MM.1S (cell line): ENCODE data around the gene YWHAQ.

ENCODE experiments used
- EZH2 ChIP-seq: fragments of 300-600 bp; sonication (generic); optimal IDR thresholded peaks from 2 replicates; pipeline ENCODE3; 2017; ENCODE audit warnings: low read depth, mild to moderate bottlenecking, antibody characterized with exemption, low read length, mixed read lengths
- EZH2phosphoT487 ChIP-seq: fragments of 300-600 bp; sonication (generic); IDR thresholded peaks from 2 replicates; pipeline ENCODE4 v1.6.1; 2018; ENCODE audit warnings: antibody characterized with exemption, low read length
- TF ChIP-seq, protein P1 (sequence below): fragments of 300-600 bp; sonication (generic); IDR thresholded peaks from 2 replicates; pipeline ENCODE4 v1.5.1; 2016; ENCODE audit warnings: antibody characterized with exemption, low read length, mixed read lengths

DNA sequence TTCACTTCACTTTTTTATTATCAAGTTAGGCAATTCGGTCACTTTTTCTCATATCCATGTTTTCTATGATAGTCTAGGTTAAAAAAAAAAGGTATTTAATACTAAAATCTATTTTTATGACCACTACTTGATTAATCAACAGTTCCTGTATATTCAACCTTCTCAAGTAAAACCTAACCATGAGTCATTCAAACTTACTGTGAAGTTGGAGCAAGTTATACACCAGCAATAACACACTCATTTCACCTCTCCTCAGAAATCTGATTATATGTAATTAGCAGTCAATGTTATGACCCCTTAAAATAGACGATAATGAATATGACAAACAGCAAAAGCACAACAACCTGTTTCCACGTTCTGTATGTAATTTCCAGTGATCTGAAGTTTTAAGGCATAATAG, 40.2 kb downstream of the YWHAQ start:
- TF ChIP-seq, protein P1, sequence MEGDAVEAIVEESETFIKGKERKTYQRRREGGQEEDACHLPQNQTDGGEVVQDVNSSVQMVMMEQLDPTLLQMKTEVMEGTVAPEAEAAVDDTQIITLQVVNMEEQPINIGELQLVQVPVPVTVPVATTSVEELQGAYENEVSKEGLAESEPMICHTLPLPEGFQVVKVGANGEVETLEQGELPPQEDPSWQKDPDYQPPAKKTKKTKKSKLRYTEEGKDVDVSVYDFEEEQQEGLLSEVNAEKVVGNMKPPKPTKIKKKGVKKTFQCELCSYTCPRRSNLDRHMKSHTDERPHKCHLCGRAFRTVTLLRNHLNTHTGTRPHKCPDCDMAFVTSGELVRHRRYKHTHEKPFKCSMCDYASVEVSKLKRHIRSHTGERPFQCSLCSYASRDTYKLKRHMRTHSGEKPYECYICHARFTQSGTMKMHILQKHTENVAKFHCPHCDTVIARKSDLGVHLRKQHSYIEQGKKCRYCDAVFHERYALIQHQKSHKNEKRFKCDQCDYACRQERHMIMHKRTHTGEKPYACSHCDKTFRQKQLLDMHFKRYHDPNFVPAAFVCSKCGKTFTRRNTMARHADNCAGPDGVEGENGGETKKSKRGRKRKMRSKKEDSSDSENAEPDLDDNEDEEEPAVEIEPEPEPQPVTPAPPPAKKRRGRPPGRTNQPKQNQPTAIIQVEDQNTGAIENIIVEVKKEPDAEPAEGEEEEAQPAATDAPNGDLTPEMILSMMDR = no peak
- no peak for TF ChIP-seq EZH2phosphoT487
- TF ChIP-seq EZH2 = no peak
